SK-N-SH treated with all-trans-retinoic acid at 6 μM for 48 hours (cell line): ENCODE results near the gene PSME3IP1.

Experiments used
- ATAC-seq: fragments of 200-7000 bp; cut with Tn5 transposase; 3 replicates; pipeline ENCODE4 v1.9.1; 2020; ENCODE audit warnings: mild to moderate bottlenecking, moderate library complexity
- ARNTL ChIP-seq: fragments of 450-650 bp; formaldehyde crosslinking; IDR thresholded peaks from 2 replicates; pipeline ENCODE4 v1.5.0; 2020; ENCODE audit warnings: low read depth, mild to moderate bottlenecking, moderate library complexity, borderline replicate concordance
- BACH2 ChIP-seq: fragments of 250-450 bp; sonication (Bioruptor Pico); IDR thresholded peaks from 2 replicates; pipeline ENCODE4 v1.9.0; 2021; ENCODE audit warnings: mild to moderate bottlenecking, borderline replicate concordance
- CREB5 ChIP-seq: fragments of 250-450 bp; sonication (Bioruptor Pico); IDR thresholded peaks from 2 replicates; pipeline ENCODE4 v1.5.1; 2020; ENCODE audit warnings: low read depth, mild to moderate bottlenecking, moderate library complexity
- CSDC2 ChIP-seq: fragments of 250-450 bp; sonication (Bioruptor Pico); IDR thresholded peaks from 2 replicates; pipeline ENCODE4 v1.5.0; 2020; ENCODE audit warnings: mild to moderate bottlenecking, moderate library complexity
- ESRRG ChIP-seq: fragments of 250-450 bp; sonication (Bioruptor Pico); IDR thresholded peaks from 2 replicates; pipeline ENCODE4 v1.6.1; 2021; ENCODE audit warnings: mild to moderate bottlenecking
- GLIS3 ChIP-seq: fragments of 250-450 bp; sonication (Bioruptor Pico); IDR thresholded peaks from 2 replicates; pipeline ENCODE4 v1.5.0; 2020; ENCODE audit warnings: mild to moderate bottlenecking, moderate library complexity
- OSR1 ChIP-seq: fragments of 250-450 bp; sonication (Bioruptor Pico); IDR thresholded peaks from 2 replicates; pipeline ENCODE4 v1.8.0; 2022; ENCODE audit warnings: moderate library complexity, mild to moderate bottlenecking, inconsistent platforms
- PPARA ChIP-seq: fragments of 250-450 bp; sonication (Bioruptor Pico); IDR thresholded peaks from 2 replicates; pipeline ENCODE4 v1.5.0; 2020; ENCODE audit warnings: mild to moderate bottlenecking, borderline replicate concordance
- RARB ChIP-seq: fragments of 250-450 bp; sonication (Bioruptor Pico); IDR thresholded peaks from 2 replicates; pipeline ENCODE4 v1.8.0; 2021; ENCODE audit warnings: mild to moderate bottlenecking, moderate library complexity
- SNAI2 ChIP-seq: fragments of 250-450 bp; sonication (Bioruptor Pico); IDR thresholded peaks from 2 replicates; pipeline ENCODE4 v1.5.0; 2020; ENCODE audit warnings: mild to moderate bottlenecking, moderate library complexity
- TCF4 ChIP-seq: fragments of 250-450 bp; sonication (Bioruptor Pico); IDR thresholded peaks from 2 replicates; pipeline ENCODE4 v1.8.0; 2021; ENCODE audit warnings: mild to moderate bottlenecking, moderate library complexity, borderline replicate concordance
- TOX ChIP-seq: fragments of 250-450 bp; sonication (Bioruptor Pico); IDR thresholded peaks from 2 replicates; pipeline ENCODE4 v1.8.0; 2021; ENCODE audit warnings: mild to moderate bottlenecking, moderate library complexity, borderline replicate concordance
- TSHZ2 ChIP-seq: fragments of 250-450 bp; sonication (Bioruptor Pico); IDR thresholded peaks from 2 replicates; pipeline ENCODE4 v1.5.0; 2020; ENCODE audit warnings: mild to moderate bottlenecking, moderate library complexity
- ZFP3 ChIP-seq: fragments of 250-450 bp; sonication (Bioruptor Pico); IDR thresholded peaks from 2 replicates; pipeline ENCODE4 v1.5.0; 2020; ENCODE audit warnings: mild to moderate bottlenecking, moderate library complexity
- ZFP30 ChIP-seq: fragments of 450-650 bp; formaldehyde crosslinking; IDR thresholded peaks from 2 replicates; pipeline ENCODE4 v1.5.0; 2022; ENCODE audit warnings: mild to moderate bottlenecking, moderate library complexity
- ZNF565 ChIP-seq: fragments of 450-650 bp; formaldehyde crosslinking; conservative IDR thresholded peaks from 2 replicates; pipeline ENCODE4 v1.5.0; 2020; ENCODE audit warnings: low read depth, mild to moderate bottlenecking, moderate library complexity
- ZNF70 ChIP-seq: fragments of 450-650 bp; formaldehyde crosslinking; IDR thresholded peaks from 2 replicates; pipeline ENCODE4 v1.5.0; 2020; ENCODE audit warnings: mild to moderate bottlenecking, moderate library complexity
- TF ChIP-seq, protein P1 (sequence below): fragments of 250-450 bp; sonication (Bioruptor Pico); IDR thresholded peaks from 2 replicates; pipeline ENCODE4 v1.5.1; 2021; ENCODE audit warnings: mild to moderate bottlenecking, moderate library complexity
- TF ChIP-seq, protein P2 (sequence below): fragments of 250-450 bp; sonication (Bioruptor Pico); IDR thresholded peaks from 2 replicates; pipeline ENCODE4 v1.8.0; 2021; ENCODE audit warnings: low read depth, mild to moderate bottlenecking, moderate library complexity, borderline replicate concordance

PSME3IP1 gene

GRCh38 chr16:57140931-57141668, 44.7 kb downstream of the PSME3IP1 start:
- no peak for TF ChIP-seq TCF4
- ATAC-seq: no peak

DNA sequence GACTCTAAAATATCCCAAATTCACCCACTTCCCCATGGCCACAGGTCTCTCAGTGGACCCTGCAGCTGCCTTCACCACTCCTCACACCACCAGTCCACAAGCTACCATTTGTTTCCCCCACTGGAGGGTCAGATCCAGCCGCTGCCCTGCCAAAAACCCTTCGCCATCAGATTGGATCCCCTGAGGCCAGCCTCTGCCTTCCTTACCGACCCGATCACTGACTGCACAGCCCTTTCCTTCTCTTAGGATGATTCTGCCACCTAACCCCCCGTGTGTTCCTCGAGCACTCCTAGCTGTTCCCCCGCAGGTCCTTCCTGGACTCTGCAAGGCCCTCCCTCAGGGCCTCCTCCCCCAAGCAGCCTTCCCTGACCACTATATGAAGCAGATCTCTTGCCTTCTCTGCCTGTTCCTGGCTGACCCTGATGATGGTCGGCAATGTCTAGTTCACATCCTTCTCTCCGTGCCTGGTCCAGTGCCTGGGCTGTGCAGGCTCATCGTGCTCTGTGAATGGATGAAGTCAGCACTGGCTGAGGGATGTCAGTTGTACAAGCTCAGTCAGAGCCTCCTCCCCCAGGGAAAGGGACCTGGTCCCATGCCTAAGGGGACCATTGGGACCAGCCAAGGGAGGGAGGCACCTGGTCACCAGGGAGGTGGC, 47.4 kb downstream of the PSME3IP1 start:
- no peak for ATAC-seq
- TF ChIP-seq ZFP30 (CRISPR knock-in tag) (no peak), CREB5 (CRISPR knock-in tag) (no peak), TSHZ2 (CRISPR knock-in tag) (no peak), ZNF70 (no peak), SNAI2 (CRISPR knock-in tag) (no peak), ZFP3 (CRISPR knock-in tag) (no peak), ESRRG (no peak), CSDC2 (CRISPR knock-in tag) (no peak), TOX (CRISPR knock-in tag) (no peak), OSR1 (CRISPR knock-in tag) (no peak), ARNTL (CRISPR knock-in tag) (no peak), GLIS3 (CRISPR knock-in tag) (no peak)
- TF ChIP-seq, protein P1, sequence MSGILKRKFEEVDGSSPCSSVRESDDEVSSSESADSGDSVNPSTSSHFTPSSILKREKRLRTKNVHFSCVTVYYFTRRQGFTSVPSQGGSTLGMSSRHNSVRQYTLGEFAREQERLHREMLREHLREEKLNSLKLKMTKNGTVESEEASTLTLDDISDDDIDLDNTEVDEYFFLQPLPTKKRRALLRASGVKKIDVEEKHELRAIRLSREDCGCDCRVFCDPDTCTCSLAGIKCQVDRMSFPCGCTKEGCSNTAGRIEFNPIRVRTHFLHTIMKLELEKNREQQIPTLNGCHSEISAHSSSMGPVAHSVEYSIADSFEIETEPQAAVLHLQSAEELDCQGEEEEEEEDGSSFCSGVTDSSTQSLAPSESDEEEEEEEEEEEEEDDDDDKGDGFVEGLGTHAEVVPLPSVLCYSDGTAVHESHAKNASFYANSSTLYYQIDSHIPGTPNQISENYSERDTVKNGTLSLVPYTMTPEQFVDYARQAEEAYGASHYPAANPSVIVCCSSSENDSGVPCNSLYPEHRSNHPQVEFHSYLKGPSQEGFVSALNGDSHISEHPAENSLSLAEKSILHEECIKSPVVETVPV (CRISPR knock-in tag): no peak
- TF ChIP-seq, protein P2, sequence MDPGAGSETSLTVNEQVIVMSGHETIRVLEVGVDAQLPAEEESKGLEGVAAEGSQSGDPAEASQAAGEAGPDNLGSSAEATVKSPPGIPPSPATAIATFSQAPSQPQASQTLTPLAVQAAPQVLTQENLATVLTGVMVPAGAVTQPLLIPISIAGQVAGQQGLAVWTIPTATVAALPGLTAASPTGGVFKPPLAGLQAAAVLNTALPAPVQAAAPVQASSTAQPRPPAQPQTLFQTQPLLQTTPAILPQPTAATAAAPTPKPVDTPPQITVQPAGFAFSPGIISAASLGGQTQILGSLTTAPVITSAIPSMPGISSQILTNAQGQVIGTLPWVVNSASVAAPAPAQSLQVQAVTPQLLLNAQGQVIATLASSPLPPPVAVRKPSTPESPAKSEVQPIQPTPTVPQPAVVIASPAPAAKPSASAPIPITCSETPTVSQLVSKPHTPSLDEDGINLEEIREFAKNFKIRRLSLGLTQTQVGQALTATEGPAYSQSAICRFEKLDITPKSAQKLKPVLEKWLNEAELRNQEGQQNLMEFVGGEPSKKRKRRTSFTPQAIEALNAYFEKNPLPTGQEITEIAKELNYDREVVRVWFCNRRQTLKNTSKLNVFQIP (CRISPR knock-in tag): no peak

DNA sequence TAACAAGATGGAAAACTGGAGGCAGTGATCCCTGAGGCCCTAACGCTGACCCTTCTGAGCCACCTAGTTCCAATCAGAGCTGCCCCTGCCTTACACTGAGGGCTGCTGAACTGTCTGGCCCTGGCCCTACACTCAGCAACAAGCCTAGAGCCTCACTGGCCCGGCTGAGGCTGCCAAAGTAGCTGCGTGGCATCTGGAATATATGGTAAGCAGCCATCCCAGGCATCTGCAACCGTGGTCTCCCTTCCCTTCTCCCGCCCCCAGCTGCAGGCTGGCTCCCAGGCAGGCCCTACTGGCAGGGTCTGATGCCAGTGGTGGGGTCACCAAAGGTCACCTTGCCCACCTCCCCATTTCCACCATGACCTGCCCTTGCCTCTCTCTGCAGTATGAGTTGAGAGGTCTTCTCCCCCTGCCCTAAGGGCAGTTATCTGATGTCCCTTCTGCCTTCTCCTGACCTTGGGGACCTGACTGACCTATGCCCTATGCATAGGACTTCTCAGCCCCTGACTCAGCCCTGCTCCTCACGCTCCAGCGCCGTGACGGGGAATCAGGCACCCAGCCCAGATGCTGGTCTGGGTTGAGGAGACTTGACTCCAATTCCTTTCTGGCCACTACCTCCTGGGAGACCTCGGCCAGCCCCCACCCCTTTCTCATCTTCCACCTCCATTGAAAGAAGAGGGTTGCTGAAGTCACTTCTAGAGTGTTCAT, 48.1 kb downstream of the PSME3IP1 start:
- no peak for ATAC-seq
- TF ChIP-seq ARNTL (CRISPR knock-in tag) (no peak), BACH2 (CRISPR knock-in tag) (no peak), RARB (CRISPR knock-in tag) (no peak), ZNF565 (no peak), TOX (CRISPR knock-in tag) (no peak), TCF4 (no peak), PPARA (CRISPR knock-in tag) (no peak), ZFP30 (CRISPR knock-in tag) (no peak)
- TF ChIP-seq, protein P1 (CRISPR knock-in tag): no peak
